ENCODE results near the gene CASP5. TPM values are rescaled to one million over a fixed set of nuclear protein-coding genes. Genes with fewer than 3 reads are reported as not detected.

Gene CASP5
- total RNA-seq, 1 donor from 2014 or later, result not detected

GRCh38 chr11:105027678-105028077 lies 4.7 kb upstream of the CASP5 start:
- no peak overlapping the region for H3K9ac ChIP-seq
- TF ChIP-seq CTCF (IDR thresholded peaks at IDR 0.05) (no peak), EZH2 (IDR thresholded peaks at IDR 0.05) (no peak), EZH2phosphoT487 (IDR thresholded peaks at IDR 0.05) (no peak)
- H3K36me3 ChIP-seq, result no peaks in the 10 kb centered on the region
- Mint-ChIP-seq H3K4me1 (peaks cover 2% of the 10 kb centered on the region), H3K36me3 (no peaks in the 10 kb centered on the region), H3K9me3 (no peaks in the 10 kb centered on the region), H3K4me3 (no peak overlapping the region), H3K27me3 (ENCODE audit: insufficient read depth, low read depth) (no peaks in the 10 kb centered on the region), H3K27ac (no peak overlapping the region)
- H3K27me3 ChIP-seq, result no peaks in the 10 kb centered on the region
- DNase-seq (ENCODE audit: low spot score), result no peak
- no peak overlapping the region for H3K27ac ChIP-seq
- H3K9me3 ChIP-seq (ENCODE audit: low read depth), result no peaks in the 10 kb centered on the region
- H3K4me2 ChIP-seq, result no peak overlapping the region
- no peaks in the 10 kb centered on the region for H3K79me2 ChIP-seq (ENCODE audit: low read depth)
- no peaks in the 10 kb centered on the region for H4K20me1 ChIP-seq (ENCODE audit: low read depth)
- peaks cover 9% of the 10 kb centered on the region for H3K4me1 ChIP-seq
- H3K4me3 ChIP-seq, result no peak overlapping the region
- H3F3A ChIP-seq (ENCODE audit: low read depth), result no peaks in the 10 kb centered on the region
- no peak overlapping the region for H2AFZ ChIP-seq (replicated peaks)

- H3K9me3 Mint-ChIP-seq, result peaks cover 2% of the 10 kb centered on the region
- no peak overlapping the region for H3K27ac Mint-ChIP-seq
- Histone ChIP-seq H3K27ac (no peak overlapping the region), H3K4me2 (no peak overlapping the region), H3K9me3 (ENCODE audit: low read depth) (no peaks in the 10 kb centered on the region), H4K20me1 (ENCODE audit: low read depth) (no peaks in the 10 kb centered on the region), H3K4me1 (peaks cover 9% of the 10 kb centered on the region), H3K9ac (no peak overlapping the region), H3K27me3 (no peaks in the 10 kb centered on the region), H3K36me3 (no peaks in the 10 kb centered on the region), H3K4me3 (no peak overlapping the region), H3F3A (ENCODE audit: low read depth) (no peaks in the 10 kb centered on the region), H2AFZ (replicated peaks) (no peak overlapping the region), H3K79me2 (ENCODE audit: low read depth) (no peaks in the 10 kb centered on the region)
- no peak overlapping the region for H3K4me3 Mint-ChIP-seq
- no peak for DNase-seq (ENCODE audit: low spot score)
- no peak for TF ChIP-seq CTCF (IDR thresholded peaks at IDR 0.05)
- no peak for TF ChIP-seq EZH2phosphoT487 (IDR thresholded peaks at IDR 0.05)
- no peak for TF ChIP-seq EZH2 (IDR thresholded peaks at IDR 0.05)
- H3K36me3 Mint-ChIP-seq, result no peaks in the 10 kb centered on the region
- peaks cover 2% of the 10 kb centered on the region for H3K4me1 Mint-ChIP-seq
- no peaks in the 10 kb centered on the region for H3K27me3 Mint-ChIP-seq (ENCODE audit: insufficient read depth, low read depth)
Measured at GRCh38 chr11:105024394-105024793, 1.4 kb upstream of the CASP5 start.

GRCh38 chr11:105022527-105022926 lies 441 bp downstream of the CASP5 start:
- no peaks in the 10 kb centered on the region for H3K27me3 Mint-ChIP-seq (ENCODE audit: insufficient read depth, low read depth)
- no peaks in the 10 kb centered on the region for H4K20me1 ChIP-seq (ENCODE audit: low read depth)
- no peaks in the 10 kb centered on the region for H3K36me3 ChIP-seq
- H3K9me3 ChIP-seq (ENCODE audit: low read depth), result no peaks in the 10 kb centered on the region
- no peaks in the 10 kb centered on the region for H3K79me2 ChIP-seq (ENCODE audit: low read depth)
- no peak overlapping the region for H3K27ac Mint-ChIP-seq
- no peak for DNase-seq (ENCODE audit: low spot score)
- H3K36me3 Mint-ChIP-seq, result no peaks in the 10 kb centered on the region
- H3K27me3 ChIP-seq, result no peaks in the 10 kb centered on the region
- no peak overlapping the region for H3K27ac ChIP-seq
- H3K4me3 Mint-ChIP-seq, result no peak overlapping the region
- peaks cover 2% of the 10 kb centered on the region for H3K9me3 Mint-ChIP-seq
- no peaks in the 10 kb centered on the region for H3F3A ChIP-seq (ENCODE audit: low read depth)
- no peak overlapping the region for H3K9ac ChIP-seq
- TF ChIP-seq EZH2phosphoT487 (IDR thresholded peaks at IDR 0.05), result no peak
- no peak for TF ChIP-seq EZH2 (IDR thresholded peaks at IDR 0.05)
- no peak for TF ChIP-seq CTCF (IDR thresholded peaks at IDR 0.05)
- no peak overlapping the region for H3K4me3 ChIP-seq
- H3K4me2 ChIP-seq, result no peak overlapping the region
- peaks cover 9% of the 10 kb centered on the region for H3K4me1 ChIP-seq
- H3K4me1 Mint-ChIP-seq, result peaks cover 2% of the 10 kb centered on the region
- H2AFZ ChIP-seq (replicated peaks), result no peak overlapping the region
